Mesendoderm (in vitro differentiated cells): ENCODE measurements around the gene IDNK.
"Not testable (repeated sequence)": the region's sequence is repeated elsewhere in the genome, so short reads cannot be mapped to it uniquely, and the experiment has no call there.

Experiments
- DNase-seq: peaks from one replicate; pipeline ENCODE4 v3.0.0; 2013
- H2AK5ac ChIP-seq: 2 replicates; pipeline ENCODE4 v1.6.1; 2013; ENCODE audit warnings: low read length, inconsistent platforms
- H2BK120ac ChIP-seq: 2 replicates; pipeline ENCODE4 v1.6.1; 2013; ENCODE audit warnings: low read depth, mild to moderate bottlenecking, low read length, moderate library complexity, mixed read lengths
- H2BK15ac ChIP-seq: replicated peaks from 2 replicates; pipeline ENCODE4 v1.6.1; 2013; ENCODE audit warnings: low read depth, mild to moderate bottlenecking, moderate library complexity
- H2BK5ac ChIP-seq: 2 replicates; pipeline ENCODE4 v1.6.1; 2013; ENCODE audit warnings: low read length, inconsistent platforms
- H3K18ac ChIP-seq: 2 replicates; pipeline ENCODE4 v1.6.1; 2013; ENCODE audit warnings: mild to moderate bottlenecking, low read length, mixed read lengths
- H3K23ac ChIP-seq: one replicate; pipeline ENCODE4 v1.6.1; 2013; ENCODE audit warnings: low read length
- H3K27ac ChIP-seq: 2 replicates; pipeline ENCODE4 v1.5.1; 2013; ENCODE audit warnings: low read depth, mild to moderate bottlenecking, inconsistent platforms, low read length, moderate library complexity
- H3K27me3 ChIP-seq: 2 replicates; pipeline ENCODE4 v1.6.1; 2013; ENCODE audit warnings: low read length, control low read depth, mild to moderate bottlenecking, inconsistent platforms; ENCODE audit not compliant: insufficient read depth, poor library complexity
- H3K36me3 ChIP-seq: 2 replicates; pipeline ENCODE4 v1.6.1; 2013; ENCODE audit warnings: low read length, inconsistent platforms; ENCODE audit not compliant: control insufficient read depth, insufficient read depth
- H3K4ac ChIP-seq: one replicate; pipeline ENCODE4 v1.6.1; 2013; ENCODE audit warnings: low read depth, mild to moderate bottlenecking, low read length, moderate library complexity
- H3K4me1 ChIP-seq: 2 replicates; pipeline ENCODE4 v1.6.1; 2013; ENCODE audit warnings: low read depth, low read length, inconsistent platforms; ENCODE audit not compliant: control insufficient read depth
- H3K4me2 ChIP-seq: 2 replicates; pipeline ENCODE4 v1.6.1; 2013; ENCODE audit warnings: low read length
- H3K4me3 ChIP-seq: 2 replicates; pipeline ENCODE4 v1.5.1; 2013; ENCODE audit warnings: mild to moderate bottlenecking, low read length
- H3K56ac ChIP-seq: one replicate; pipeline ENCODE4 v1.6.1; 2013; ENCODE audit warnings: low read length
- H3K79me1 ChIP-seq: 2 replicates; pipeline ENCODE4 v1.6.1; 2013; ENCODE audit warnings: low read length, inconsistent platforms
- H3K79me2 ChIP-seq: 2 replicates; pipeline ENCODE4 v1.6.1; 2013; ENCODE audit warnings: mild to moderate bottlenecking, low read length; ENCODE audit not compliant: control insufficient read depth, insufficient read depth
- H3K9ac ChIP-seq: 2 replicates; pipeline ENCODE4 v1.6.1; 2013; ENCODE audit warnings: low read length, inconsistent platforms
- H4K5ac ChIP-seq: one replicate; pipeline ENCODE4 v1.6.1; 2013; ENCODE audit warnings: low read length
- H4K8ac ChIP-seq: one replicate; pipeline ENCODE4 v1.6.1; 2013; ENCODE audit warnings: low read depth, mild to moderate bottlenecking, control low read depth, low read length, moderate library complexity
- WGBS: extraction: QIAGEN DNeasy Blood & Tissue Kit; methylation state at CpG from one replicate; pipeline ENCODE4 v1.1.7; 2013; ENCODE audit warnings: low lambda C conversion rate, missing lambda C conversion rate; ENCODE audit not compliant: insufficient coverage; ENCODE audit errors: extremely low coverage; 5-methylcytosine and 5-hydroxymethylcytosine counted together

The IDNK gene

DNA sequence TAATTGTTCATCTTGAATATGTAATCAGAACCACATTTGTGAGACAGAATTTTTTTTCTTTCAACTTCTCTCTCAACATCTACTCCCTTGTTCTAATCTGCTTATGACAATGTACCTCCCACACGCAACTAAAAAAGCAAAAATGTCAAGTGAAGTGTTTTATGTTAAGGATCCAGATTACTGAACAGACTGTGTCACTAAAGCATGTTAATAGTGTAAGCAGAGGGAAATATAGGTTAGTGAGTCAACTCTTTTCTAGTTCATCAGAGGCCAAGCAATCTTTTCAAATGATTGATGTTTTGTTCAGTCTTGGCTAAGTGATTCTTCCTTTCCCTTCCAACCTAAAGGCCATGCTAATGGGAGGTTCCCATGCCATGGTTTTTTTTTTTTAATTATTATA lies 34.7 kb upstream of the IDNK start:
- no CpG with 5 or more reads among the region's 1 CpG for WGBS
- Histone ChIP-seq H3K56ac (no peak overlapping the region), H3K4me2 (no peak overlapping the region), H3K23ac (no peak overlapping the region), H3K27me3 (no peaks in the 10 kb centered on the region), H3K4me1 (no peaks in the 10 kb centered on the region), H3K4ac (no peak overlapping the region), H2AK5ac (no peak overlapping the region), H3K79me1 (no peaks in the 10 kb centered on the region), H3K4me3 (no peak overlapping the region), H4K5ac (no peak overlapping the region), H2BK5ac (no peak overlapping the region), H3K36me3 (no peaks in the 10 kb centered on the region), H2BK15ac (no peak overlapping the region), H2BK120ac (no peak overlapping the region), H3K79me2 (no peaks in the 10 kb centered on the region), H3K18ac (no peak overlapping the region), H3K27ac (no peak overlapping the region), H4K8ac (no peak overlapping the region), H3K9ac (no peak overlapping the region)
- DNase-seq: no peak

DNA sequence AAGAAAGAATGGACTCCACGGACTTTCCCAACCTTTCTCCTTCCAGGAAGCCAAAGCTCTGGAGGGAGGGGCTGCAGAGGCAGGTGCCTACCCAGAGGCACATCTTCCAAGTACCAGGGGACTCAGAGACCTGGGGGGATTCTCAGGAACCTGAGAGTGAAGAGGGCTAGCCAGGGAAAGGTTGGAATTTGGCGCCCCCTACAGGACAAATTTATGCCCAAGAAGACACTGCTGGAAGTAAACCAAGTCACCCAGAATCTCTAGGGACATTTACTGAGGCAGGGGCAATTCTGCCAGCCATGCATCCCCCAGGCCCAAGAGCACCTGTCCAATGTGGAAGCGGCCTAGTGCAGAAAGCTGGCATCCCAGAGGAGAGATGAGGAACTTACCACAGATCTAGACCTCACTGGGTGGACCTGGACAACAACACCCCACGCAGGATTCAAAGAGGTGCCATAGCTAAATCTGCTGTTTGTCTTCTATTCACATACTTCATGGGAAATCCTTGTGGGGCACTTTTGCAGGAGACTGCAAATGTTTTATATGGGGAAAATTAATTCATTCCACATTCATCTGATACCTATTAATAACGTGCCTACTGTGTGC lies 25.9 kb upstream of the IDNK start:
- Histone ChIP-seq H3K9ac (no peak overlapping the region), H4K8ac (no peak overlapping the region), H3K27ac (no peak overlapping the region), H3K36me3 (no peaks in the 10 kb centered on the region), H3K23ac (no peak overlapping the region), H3K4me3 (no peak overlapping the region), H4K5ac (no peak overlapping the region), H2BK120ac (no peak overlapping the region), H2BK5ac (no peak overlapping the region), H2BK15ac (no peak overlapping the region), H2AK5ac (no peak overlapping the region), H3K4me1 (no peaks in the 10 kb centered on the region), H3K18ac (no peak overlapping the region), H3K27me3 (no peaks in the 10 kb centered on the region), H3K79me1 (no peaks in the 10 kb centered on the region), H3K56ac (no peak overlapping the region), H3K4me2 (no peak overlapping the region), H3K79me2 (no peaks in the 10 kb centered on the region), H3K4ac (no peak overlapping the region)
- no CpG with 5 or more reads among the region's 5 CpGs for WGBS
- DNase-seq: peak; percentile 70

DNA sequence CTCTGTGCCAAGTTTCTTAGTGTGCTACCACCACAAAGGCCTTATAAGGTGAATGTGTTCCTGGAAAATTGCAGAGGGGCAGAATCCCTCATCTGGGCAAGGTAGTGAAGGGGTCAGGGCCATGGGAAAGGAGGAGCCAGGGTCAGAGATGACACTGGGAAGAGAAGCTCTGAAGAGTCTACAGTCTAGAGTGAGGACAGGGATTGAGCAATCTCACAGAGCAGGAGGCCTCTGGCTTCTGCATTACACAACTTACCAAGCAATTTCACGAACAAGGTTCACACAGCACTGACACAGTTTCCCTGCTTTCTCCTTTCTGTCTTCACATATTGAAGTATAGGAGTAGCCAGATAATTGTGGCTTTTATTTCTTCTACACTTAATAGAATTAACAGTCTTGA lies 24.5 kb upstream of the IDNK start:
- no peak overlapping the region for H2BK5ac ChIP-seq
- no peak overlapping the region for H4K8ac ChIP-seq
- H3K18ac ChIP-seq: no peak overlapping the region
- no peak overlapping the region for H3K4me2 ChIP-seq
- no peak overlapping the region for H3K27ac ChIP-seq
- no peak overlapping the region for H3K4ac ChIP-seq
- H3K4me3 ChIP-seq: no peak overlapping the region
- WGBS: no CpG with 5 or more reads among the region's 1 CpG
- H3K23ac ChIP-seq: no peak overlapping the region
- H3K27me3 ChIP-seq: no peaks in the 10 kb centered on the region
- no peak overlapping the region for H3K9ac ChIP-seq
- no peaks in the 10 kb centered on the region for H3K36me3 ChIP-seq
- no peak overlapping the region for H2AK5ac ChIP-seq
- no peak overlapping the region for H2BK120ac ChIP-seq
- no peaks in the 10 kb centered on the region for H3K4me1 ChIP-seq
- no peak for DNase-seq
- H3K56ac ChIP-seq: no peak overlapping the region
- H4K5ac ChIP-seq: no peak overlapping the region
- H2BK15ac ChIP-seq: no peak overlapping the region
- H3K79me2 ChIP-seq: no peaks in the 10 kb centered on the region
- no peaks in the 10 kb centered on the region for H3K79me1 ChIP-seq

DNA sequence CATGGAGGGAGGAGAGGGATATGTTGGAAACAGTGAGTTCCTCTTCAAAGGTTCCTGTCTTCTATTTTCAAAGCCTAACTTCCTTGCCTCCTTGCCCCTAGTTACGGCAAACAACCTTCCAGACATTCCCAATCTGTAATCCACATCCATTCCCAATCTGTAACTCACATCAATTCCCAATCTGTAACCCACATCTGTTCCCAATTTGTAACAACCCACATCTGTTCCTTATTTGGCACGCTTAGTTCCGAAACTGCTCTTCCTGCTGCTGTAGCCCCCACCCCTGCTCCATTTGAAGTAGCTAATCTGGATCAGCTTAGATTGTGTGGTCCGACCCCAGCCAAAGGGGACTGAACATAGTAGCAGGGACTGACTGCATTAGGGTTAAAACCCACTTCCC lies 23.9 kb upstream of the IDNK start:
- no peak overlapping the region for H2BK15ac ChIP-seq
- H2AK5ac ChIP-seq: no peak overlapping the region
- H3K4me1 ChIP-seq: no peaks in the 10 kb centered on the region
- peak; percentile 66 for DNase-seq
- H3K9ac ChIP-seq: no peak overlapping the region
- H3K27me3 ChIP-seq: no peaks in the 10 kb centered on the region
- H3K79me2 ChIP-seq: no peaks in the 10 kb centered on the region
- H3K79me1 ChIP-seq: no peaks in the 10 kb centered on the region
- no peak overlapping the region for H3K56ac ChIP-seq
- no peak overlapping the region for H2BK5ac ChIP-seq
- H4K5ac ChIP-seq: no peak overlapping the region
- no CpG with 5 or more reads among the region's 4 CpGs for WGBS
- no peak overlapping the region for H3K27ac ChIP-seq
- no peak overlapping the region for H2BK120ac ChIP-seq
- H3K36me3 ChIP-seq: no peaks in the 10 kb centered on the region
- H3K4me2 ChIP-seq: no peak overlapping the region
- no peak overlapping the region for H4K8ac ChIP-seq
- no peak overlapping the region for H3K23ac ChIP-seq
- no peak overlapping the region for H3K4ac ChIP-seq
- H3K4me3 ChIP-seq: no peak overlapping the region
- no peak overlapping the region for H3K18ac ChIP-seq

DNA sequence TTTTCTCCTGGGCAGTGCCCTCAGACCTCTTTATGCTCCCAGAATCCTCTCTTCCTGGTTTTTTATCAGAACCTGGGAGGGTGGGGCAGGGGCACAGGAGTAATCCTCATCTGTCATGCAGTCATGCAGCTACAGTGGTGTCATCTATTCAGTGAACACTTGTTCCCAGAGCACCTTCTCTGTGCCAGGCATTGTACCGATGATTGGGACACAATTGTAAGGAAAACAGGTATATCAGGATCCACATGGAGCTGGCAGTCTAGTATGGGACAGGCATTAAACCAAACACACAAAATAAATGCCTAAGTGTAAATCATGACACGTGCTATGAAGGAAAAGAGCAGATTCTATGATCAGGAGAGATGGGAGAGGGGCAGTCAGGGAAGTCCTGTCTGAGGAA lies 21.5 kb upstream of the IDNK start:
- no CpG with 5 or more reads among the region's 2 CpGs for WGBS
- no peaks in the 10 kb centered on the region for H3K79me1 ChIP-seq

DNA sequence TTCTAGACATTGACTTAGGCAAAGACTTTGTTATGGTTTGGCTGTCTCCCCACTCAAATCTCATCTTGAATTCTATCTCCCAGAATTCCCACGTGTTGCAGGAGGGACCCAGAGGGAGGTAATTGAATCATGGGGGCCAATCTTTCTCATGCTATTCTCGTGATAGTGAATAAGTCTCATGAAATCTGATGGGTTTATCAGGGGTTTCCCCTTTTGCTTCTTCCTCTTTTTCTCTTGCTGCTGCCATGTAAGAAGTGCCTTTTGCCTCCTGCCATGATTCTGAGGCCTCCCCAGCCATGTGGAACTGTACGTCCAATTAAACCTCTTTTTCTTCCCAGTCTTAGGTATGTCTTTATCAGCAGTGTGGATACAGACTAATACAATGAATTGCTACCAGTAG lies 15.3 kb upstream of the IDNK start:
- not testable (repeated sequence) for DNase-seq, H3K79me2 ChIP-seq, H3K4ac ChIP-seq

More for the DNA sequence above, 21.5 kb upstream of the IDNK start:
- Histone ChIP-seq H2BK15ac (no peak overlapping the region), H3K4ac (no peak overlapping the region), H3K56ac (no peak overlapping the region), H3K4me3 (no peak overlapping the region), H2BK120ac (no peak overlapping the region), H3K23ac (no peak overlapping the region), H4K8ac (no peak overlapping the region), H3K36me3 (no peaks in the 10 kb centered on the region), H4K5ac (no peak overlapping the region), H3K4me2 (no peak overlapping the region), H3K27me3 (no peaks in the 10 kb centered on the region), H2AK5ac (no peak overlapping the region), H3K79me2 (no peaks in the 10 kb centered on the region), H3K4me1 (no peaks in the 10 kb centered on the region), H2BK5ac (no peak overlapping the region), H3K18ac (no peak overlapping the region), H3K9ac (no peak overlapping the region), H3K27ac (no peak overlapping the region)
- no peak for DNase-seq

More for the DNA sequence above, 15.3 kb upstream of the IDNK start:
- H4K5ac ChIP-seq, H2BK120ac ChIP-seq, H3K36me3 ChIP-seq, H3K4me2 ChIP-seq, H2BK5ac ChIP-seq, H3K18ac ChIP-seq, H3K4me3 ChIP-seq, H3K79me1 ChIP-seq, H4K8ac ChIP-seq, H3K56ac ChIP-seq, H3K9ac ChIP-seq, H3K4me1 ChIP-seq, H2AK5ac ChIP-seq, H3K27ac ChIP-seq, H2BK15ac ChIP-seq, H3K23ac ChIP-seq, H3K27me3 ChIP-seq: not testable (repeated sequence)
- WGBS: no CpG with 5 or more reads among the region's 3 CpGs
